WI38 (cell line): Measurements from ENCODE around the gene EEIG2.

Experiments
- H3K4me3 ChIP-seq: 2 replicates; pipeline ENCODE4 v1.5.1; 2011; ENCODE audit warnings: low read depth, mild to moderate bottlenecking, control low read depth, low read length
- TF ChIP-seq, protein P1 (sequence below): IDR thresholded peaks from 2 replicates; pipeline ENCODE4 v1.5.1; 2012; ENCODE audit warnings: low read depth, mild to moderate bottlenecking, control low read depth, low read length

The EEIG2 gene

GRCh38 chr1:108572182-108572581, 12.3 kb downstream of the EEIG2 start:
- TF ChIP-seq, protein P1, sequence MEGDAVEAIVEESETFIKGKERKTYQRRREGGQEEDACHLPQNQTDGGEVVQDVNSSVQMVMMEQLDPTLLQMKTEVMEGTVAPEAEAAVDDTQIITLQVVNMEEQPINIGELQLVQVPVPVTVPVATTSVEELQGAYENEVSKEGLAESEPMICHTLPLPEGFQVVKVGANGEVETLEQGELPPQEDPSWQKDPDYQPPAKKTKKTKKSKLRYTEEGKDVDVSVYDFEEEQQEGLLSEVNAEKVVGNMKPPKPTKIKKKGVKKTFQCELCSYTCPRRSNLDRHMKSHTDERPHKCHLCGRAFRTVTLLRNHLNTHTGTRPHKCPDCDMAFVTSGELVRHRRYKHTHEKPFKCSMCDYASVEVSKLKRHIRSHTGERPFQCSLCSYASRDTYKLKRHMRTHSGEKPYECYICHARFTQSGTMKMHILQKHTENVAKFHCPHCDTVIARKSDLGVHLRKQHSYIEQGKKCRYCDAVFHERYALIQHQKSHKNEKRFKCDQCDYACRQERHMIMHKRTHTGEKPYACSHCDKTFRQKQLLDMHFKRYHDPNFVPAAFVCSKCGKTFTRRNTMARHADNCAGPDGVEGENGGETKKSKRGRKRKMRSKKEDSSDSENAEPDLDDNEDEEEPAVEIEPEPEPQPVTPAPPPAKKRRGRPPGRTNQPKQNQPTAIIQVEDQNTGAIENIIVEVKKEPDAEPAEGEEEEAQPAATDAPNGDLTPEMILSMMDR: no peak
- no peak overlapping the region for H3K4me3 ChIP-seq

- no peak overlapping the region for H3K4me3 ChIP-seq
- TF ChIP-seq, protein P1: no peak
These were observed 13.3 kb downstream of the EEIG2 start for GRCh38 chr1:108573183-108573582.

- H3K4me3 ChIP-seq: no peak overlapping the region
- TF ChIP-seq, protein P1: no peak
These were observed 14.1 kb downstream of the EEIG2 start for GRCh38 chr1:108574008-108574407.

GRCh38 chr1:108575375-108575774, 15.5 kb downstream of the EEIG2 start:
- no peak overlapping the region for H3K4me3 ChIP-seq
- TF ChIP-seq, protein P1: no peak

DNA sequence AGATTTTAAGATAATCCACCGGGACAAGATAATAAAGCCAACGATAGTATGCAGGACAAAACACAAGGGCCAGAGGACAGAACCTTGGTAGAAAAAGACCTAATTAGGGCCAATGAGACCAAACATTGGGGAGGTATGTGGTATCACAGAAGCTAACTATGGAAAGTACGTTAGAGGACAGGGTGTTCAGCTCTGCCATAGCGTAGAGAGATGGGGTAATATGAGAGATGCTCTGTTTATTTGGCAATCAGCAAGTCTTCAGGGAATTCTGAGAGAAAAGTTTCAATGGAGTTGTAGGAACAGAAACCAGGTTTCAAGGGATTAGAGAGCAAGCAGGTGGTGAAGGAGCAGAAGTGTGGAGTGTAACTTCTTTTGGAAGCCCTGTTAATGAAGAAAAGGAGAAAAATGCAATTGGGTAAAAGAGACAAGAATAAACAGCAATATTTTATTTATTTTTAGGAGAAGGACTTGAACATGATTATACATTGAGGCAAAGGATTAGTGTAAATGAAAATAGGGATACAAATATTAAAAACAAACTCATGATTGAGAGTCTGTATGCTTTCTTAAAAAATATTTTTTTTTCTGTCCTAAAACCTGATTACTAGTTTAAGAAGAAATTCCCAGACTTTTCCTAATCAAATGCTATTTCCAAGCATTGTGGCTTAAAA, 24.0 kb downstream of the EEIG2 start:
- no peak overlapping the region for H3K4me3 ChIP-seq
- TF ChIP-seq, protein P1: no peak

GRCh38 chr1:108584428-108584856, 24.5 kb downstream of the EEIG2 start:
- TF ChIP-seq, protein P1: no peak
- H3K4me3 ChIP-seq: no peak overlapping the region

DNA sequence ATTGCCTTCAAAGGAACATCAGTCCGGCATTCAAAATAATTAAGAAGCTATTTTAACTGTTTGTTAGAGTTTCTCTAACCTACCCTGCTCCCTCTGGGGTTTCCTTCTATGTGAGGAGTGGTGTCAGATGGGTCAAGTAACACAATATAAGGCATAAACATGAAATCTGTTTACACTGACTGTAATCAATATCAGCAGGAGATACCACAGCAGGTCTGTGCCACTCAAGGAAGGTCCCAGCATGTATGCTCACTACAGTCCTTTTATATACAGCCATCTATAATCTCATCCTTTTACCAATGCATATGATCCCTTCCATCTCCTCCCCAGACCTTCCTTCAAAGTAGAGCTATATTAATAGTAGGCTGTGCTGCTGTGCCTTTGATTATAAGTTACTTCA, 25.4 kb downstream of the EEIG2 start:
- no peak overlapping the region for H3K4me3 ChIP-seq
- TF ChIP-seq, protein P1: no peak
